SK-N-SH (cell line): ENCODE measurements around the gene CENPN. TPM values are rescaled to one million over a fixed set of nuclear protein-coding genes. Genes with fewer than 3 reads are reported as not detected.

Experiments used
- CTCF ChIA-PET: fragments of 300-600, 350-600 bp; formaldehyde crosslinking; extraction: SDS; loops from one replicate; lab custom pipeline; 2021; lab: Yijun Ruan, JAX
- POLR2A ChIA-PET: fragments of 350-600 bp; sonication (Branson Sonifier 250); formaldehyde crosslinking; extraction: SDS; loops from one replicate; lab custom pipeline; 2020; ENCODE audit warnings: antibody characterized with exemption, inconsistent platforms; lab: Yijun Ruan, JAX
- DNase-seq: peaks from one replicate; pipeline ENCODE4 v3.0.0; 2012
- H2AFZ ChIP-seq: fragments of 200-600 bp; sonication (generic); 2 replicates; pipeline ENCODE4 v1.8.1; 2016; ENCODE audit warnings: antibody characterized with exemption, mild to moderate bottlenecking, low read depth
- H3F3A ChIP-seq: fragments of 200-600 bp; sonication (generic); replicated peaks from 2 replicates; pipeline ENCODE3; 2016; ENCODE audit warnings: antibody characterized with exemption, mild to moderate bottlenecking; ENCODE audit not compliant: insufficient read depth
- H3K27ac ChIP-seq, 2 experiments: fragments of 200-500 bp in 1 of 2; fragments of 200-600 bp in 1 of 2; sonication (Bioruptor generic) in 1 of 2; sonication (generic), shearing (Covaris generic) in 1 of 2; 2 replicates each; pipeline versions ENCODE4 v1.5.1 to v1.6.1; 2014 to 2016; ENCODE audit warnings: low read depth in 2 of 2, inconsistent platforms in 1 of 2, low read length in 1 of 2, mild to moderate bottlenecking in 1 of 2, mixed read lengths in 1 of 2
- H3K27me3 ChIP-seq: fragments of 200-600 bp; sonication (generic), shearing (Covaris generic); 2 replicates; pipeline ENCODE4 v1.6.1; 2016; ENCODE audit warnings: mixed run types; ENCODE audit not compliant: insufficient read depth
- H3K36me3 ChIP-seq, 2 experiments: fragments of 200-500 bp in 1 of 2; fragments of 200-600 bp in 1 of 2; sonication (Bioruptor generic) in 1 of 2; sonication (generic) in 1 of 2; replicated peaks in 1 of 2; 2 replicates each; pipeline versions ENCODE3 to v1.5.1; 2014 to 2016; ENCODE audit warnings: low read length in 1 of 2, mild to moderate bottlenecking in 1 of 2; ENCODE audit not compliant: insufficient read depth in 2 of 2, control insufficient read depth in 1 of 2
- H3K4me1 ChIP-seq, 2 experiments: fragments of 200-500 bp in 1 of 2; fragments of 200-600 bp in 1 of 2; sonication (Bioruptor generic) in 1 of 2; sonication (generic), shearing (Covaris generic) in 1 of 2; 2 replicates each; pipeline versions ENCODE4 v1.5.1 to v1.6.1; 2014 to 2016; ENCODE audit warnings: low read depth in 1 of 2, low read length in 1 of 2, mixed run types in 1 of 2; ENCODE audit not compliant: insufficient read depth in 2 of 2, control insufficient read depth in 1 of 2
- H3K4me2 ChIP-seq: fragments of 200-600 bp; sonication (generic), shearing (Covaris generic); 2 replicates; pipeline ENCODE4 v1.6.1; 2017; ENCODE audit warnings: mixed run types
- H3K4me3 ChIP-seq, 2 experiments: fragments of 200-500 bp in 1 of 2; fragments of 200-600 bp in 1 of 2; sonication (Bioruptor generic) in 1 of 2; sonication (generic), shearing (Covaris generic) in 1 of 2; 2 replicates each; pipeline versions ENCODE4 v1.5.1 to v1.8.1; 2014 to 2016; ENCODE audit warnings: low read depth in 2 of 2, inconsistent platforms in 1 of 2, low read length in 1 of 2, mild to moderate bottlenecking in 1 of 2, mixed read lengths in 1 of 2, moderate library complexity in 1 of 2
- H3K79me2 ChIP-seq: fragments of 200-600 bp; sonication (generic); 2 replicates; pipeline ENCODE4 v1.8.1; 2017; ENCODE audit warnings: mild to moderate bottlenecking; ENCODE audit not compliant: insufficient read depth
- H3K9ac ChIP-seq: fragments of 200-600 bp; sonication (generic); 2 replicates; pipeline ENCODE4 v1.6.1; 2017; ENCODE audit warnings: mixed run types
- H3K9me2 ChIP-seq: fragments of 200-600 bp; sonication (generic); 2 replicates; pipeline ENCODE4 v1.6.1; 2017; ENCODE audit warnings: mixed run types
- H3K9me3 ChIP-seq: fragments of 200-600 bp; sonication (generic); 2 replicates; pipeline ENCODE4 v1.6.1; 2017; ENCODE audit warnings: mixed run types, mild to moderate bottlenecking, moderate library complexity
- H4K20me1 ChIP-seq: fragments of 200-600 bp; sonication (generic); 2 replicates; pipeline ENCODE4 v1.6.1; 2017; ENCODE audit warnings: mild to moderate bottlenecking, mixed run types; ENCODE audit not compliant: insufficient read depth
- EP300 ChIP-seq, 2 experiments: IDR thresholded peaks; 2 replicates each; pipeline versions ENCODE4 v1.4.0 to v1.6.1; 2012; ENCODE audit warnings: borderline replicate concordance in 1 of 2, low read depth in 1 of 2, low read length in 1 of 2
- EZH2phosphoT487 ChIP-seq: fragments of 200-600 bp; sonication (generic); IDR thresholded peaks from 2 replicates; pipeline ENCODE4 v1.6.1; 2017; ENCODE audit warnings: low read depth, mixed run types, mild to moderate bottlenecking, antibody characterized with exemption, moderate library complexity, borderline replicate concordance
- FOXJ3 ChIP-seq: sonication (generic); formaldehyde crosslinking; IDR thresholded peaks from 2 replicates; pipeline ENCODE4 v1.5.1; 2020; ENCODE audit warnings: mild to moderate bottlenecking, missing genetic modification reagents
- GATA2 ChIP-seq: sonication (generic); formaldehyde crosslinking; IDR thresholded peaks from 2 replicates; pipeline ENCODE4 v1.5.0; 2020; ENCODE audit warnings: mild to moderate bottlenecking, missing genetic modification reagents
- JUND ChIP-seq: IDR thresholded peaks from 2 replicates; pipeline ENCODE4 v1.4.0; 2012
- MXI1 ChIP-seq: IDR thresholded peaks from 2 replicates; pipeline ENCODE4 v1.6.1; 2012; ENCODE audit warnings: mild to moderate bottlenecking, low read depth, low read length, improper control_type of control experiment
- NFIC ChIP-seq: IDR thresholded peaks from 2 replicates; pipeline ENCODE4 v1.4.0; 2012; ENCODE audit warnings: borderline replicate concordance
- NRF1 ChIP-seq: IDR thresholded peaks from 2 replicates; pipeline ENCODE4 v1.6.1; 2012; ENCODE audit warnings: low read depth, mild to moderate bottlenecking, low read length
- POLR2AphosphoS5 ChIP-seq: IDR thresholded peaks from 2 replicates; pipeline ENCODE4 v1.6.1; 2012; ENCODE audit warnings: low read depth, low read length
- RFX5 ChIP-seq: IDR thresholded peaks from 2 replicates; pipeline ENCODE4 v1.6.1; 2012; ENCODE audit warnings: mild to moderate bottlenecking, improper control_type of control experiment, low read length
- RXRA ChIP-seq: IDR thresholded peaks from 2 replicates; pipeline ENCODE4 v1.4.0; 2012; ENCODE audit warnings: low read depth, mild to moderate bottlenecking, borderline replicate concordance
- SMC3 ChIP-seq: IDR thresholded peaks from 2 replicates; pipeline ENCODE4 v1.6.1; 2012; ENCODE audit warnings: low read depth, low read length, improper control_type of control experiment
- TAF1 ChIP-seq: IDR thresholded peaks from 2 replicates; pipeline ENCODE4 v1.6.1; 2012; ENCODE audit warnings: low read depth, mild to moderate bottlenecking, low read length, moderate library complexity, borderline replicate concordance
- TCF12 ChIP-seq: IDR thresholded peaks from 2 replicates; pipeline ENCODE4 v1.4.0; 2012
- TEAD4 ChIP-seq: IDR thresholded peaks from 2 replicates; pipeline ENCODE4 v1.4.0; 2012; ENCODE audit warnings: mild to moderate bottlenecking, borderline replicate concordance; ENCODE audit not compliant: insufficient read depth
- WGBS: methylation state at CpG from one replicate; pipeline ENCODE4 v1.1.6; 2017; ENCODE audit warnings: low lambda C conversion rate; 5-methylcytosine and 5-hydroxymethylcytosine counted together
- polyA plus RNA-seq, 3 experiments: library from polyadenylated mRNA; depleted of rRNA; stranded (reverse); fragments of >200 nt; gene quantifications; 2 replicates each; pipeline ENCODE4 v1.2.3, GENCODE V29; 2012
- TF ChIP-seq, protein P1 (sequence below): IDR thresholded peaks from 2 replicates; pipeline ENCODE4; 2012
- TF ChIP-seq, protein P2 (sequence below): IDR thresholded peaks from 2 replicates; pipeline ENCODE4 v1.4.0; 2012; ENCODE audit warnings: low read depth, borderline replicate concordance
- TF ChIP-seq, protein P3 (sequence below): fragments of 150-350 bp; IDR thresholded peaks from 2 replicates; pipeline ENCODE4 v1.6.1; 2017; ENCODE audit warnings: antibody characterized with exemption, low read length, low read depth, borderline replicate concordance
- TF ChIP-seq, protein P4 (sequence below): IDR thresholded peaks from 2 replicates; pipeline ENCODE4 v1.6.1; 2012; ENCODE audit warnings: mild to moderate bottlenecking, low read depth, low read length, moderate library complexity

Gene CENPN
- polyA plus RNA-seq, 1 of the 3 experiments (the other 2 are of a cell fraction), result 35.3 TPM

DNA sequence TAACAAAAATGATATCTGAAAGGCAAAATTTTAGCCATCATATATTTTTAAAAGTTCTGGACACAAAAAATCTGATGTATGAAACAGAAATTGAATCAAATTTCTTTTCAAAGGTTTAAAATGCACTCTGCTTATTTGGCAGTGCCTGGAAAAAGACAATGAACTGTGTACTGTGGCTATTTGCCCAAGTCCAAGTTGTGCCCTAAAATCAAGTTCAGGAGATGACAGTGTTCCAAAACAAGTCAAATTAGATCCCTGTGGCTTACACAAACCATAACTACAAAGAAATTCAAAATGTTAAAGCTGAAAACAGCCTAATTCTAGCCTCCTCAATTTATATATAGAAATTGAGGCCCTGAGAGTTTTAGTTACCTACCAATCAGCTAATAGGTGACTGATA, 25.9 kb upstream of the CENPN start:
- no peaks in the 10 kb centered on the region for H3K27me3 ChIP-seq
- H3K79me2 ChIP-seq, result peaks cover 43% of the 10 kb centered on the region
- no peaks in the 10 kb centered on the region for H4K20me1 ChIP-seq
- H3K4me2 ChIP-seq, result no peak overlapping the region
- ChIA-PET CTCF (interaction anchor here (0.8 to 2.1 kb wide), 2 partner anchors 24 to 55 kb away, joined by 3 to 10 read pairs; partner anchors contain the start of gene ATMIN), POLR2A (no interaction called here)
- H3K27ac ChIP-seq, result no peak overlapping the region
- H3F3A ChIP-seq, result no peaks in the 10 kb centered on the region
- no peaks in the 10 kb centered on the region for H3K9me2 ChIP-seq
- no peak overlapping the region for H3K9ac ChIP-seq
- TF ChIP-seq POLR2AphosphoS5 (no peak), NFIC (no peak), GATA2 (CRISPR knock-in tag) (no peak), MXI1 (no peak), TEAD4 (no peak), TAF1 (no peak), JUND (no peak), NRF1 (no peak), SMC3 (no peak), EZH2phosphoT487 (no peak)
- TF ChIP-seq, protein P1, sequence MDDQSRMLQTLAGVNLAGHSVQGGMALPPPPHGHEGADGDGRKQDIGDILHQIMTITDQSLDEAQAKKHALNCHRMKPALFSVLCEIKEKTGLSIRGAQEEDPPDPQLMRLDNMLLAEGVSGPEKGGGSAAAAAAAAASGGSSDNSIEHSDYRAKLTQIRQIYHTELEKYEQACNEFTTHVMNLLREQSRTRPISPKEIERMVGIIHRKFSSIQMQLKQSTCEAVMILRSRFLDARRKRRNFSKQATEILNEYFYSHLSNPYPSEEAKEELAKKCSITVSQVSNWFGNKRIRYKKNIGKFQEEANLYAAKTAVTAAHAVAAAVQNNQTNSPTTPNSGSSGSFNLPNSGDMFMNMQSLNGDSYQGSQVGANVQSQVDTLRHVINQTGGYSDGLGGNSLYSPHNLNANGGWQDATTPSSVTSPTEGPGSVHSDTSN, result no peak
- TF ChIP-seq, protein P2, sequence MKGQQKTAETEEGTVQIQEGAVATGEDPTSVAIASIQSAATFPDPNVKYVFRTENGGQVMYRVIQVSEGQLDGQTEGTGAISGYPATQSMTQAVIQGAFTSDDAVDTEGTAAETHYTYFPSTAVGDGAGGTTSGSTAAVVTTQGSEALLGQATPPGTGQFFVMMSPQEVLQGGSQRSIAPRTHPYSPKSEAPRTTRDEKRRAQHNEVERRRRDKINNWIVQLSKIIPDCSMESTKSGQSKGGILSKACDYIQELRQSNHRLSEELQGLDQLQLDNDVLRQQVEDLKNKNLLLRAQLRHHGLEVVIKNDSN, result no peak
- H3K9me3 ChIP-seq, result no peaks in the 10 kb centered on the region
- H3K4me3 ChIP-seq, result no peak overlapping the region
- peaks cover 3 to 13% of the 10 kb centered on the region in 2 experiments for H3K36me3 ChIP-seq
- DNase-seq, result no peak
- H3K4me1 ChIP-seq, result no peaks in the 10 kb centered on the region
- H2AFZ ChIP-seq, result no peak overlapping the region

DNA sequence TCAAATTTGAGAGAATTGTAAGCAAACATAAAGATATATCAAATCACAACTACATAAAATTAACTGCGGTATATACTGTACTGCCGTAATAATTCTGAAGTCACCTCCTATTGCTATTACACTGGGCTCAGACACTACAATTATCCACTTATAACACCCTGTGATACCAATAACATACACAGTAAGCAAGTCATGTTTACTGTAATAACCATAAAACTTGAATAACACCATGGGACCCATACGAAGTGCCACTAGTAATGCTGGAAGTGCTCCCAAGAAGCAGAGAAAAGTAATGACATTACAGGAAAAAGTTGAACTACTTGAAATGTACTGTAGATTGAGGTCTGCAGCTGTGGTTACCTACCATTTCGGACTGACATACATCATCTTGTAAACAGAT, 24.4 kb upstream of the CENPN start:
- 72% methylated on average over 4 of the region's 4 CpGs for WGBS
- no peak overlapping the region for H2AFZ ChIP-seq
- no peaks in the 10 kb centered on the region for H3F3A ChIP-seq
- H3K9ac ChIP-seq, result no peak overlapping the region
- peaks cover 0 to 13% of the 10 kb centered on the region in 2 experiments for H3K36me3 ChIP-seq
- no peak overlapping the region for H3K27ac ChIP-seq
- no peak overlapping the region for H3K4me3 ChIP-seq
- no peaks in the 10 kb centered on the region for H3K9me2 ChIP-seq
- no peaks in the 10 kb centered on the region for H3K27me3 ChIP-seq
- ChIA-PET CTCF (interaction anchor here (2.0 to 2.1 kb wide), 2 partner anchors 8 to 22 kb away, joined by 10 to 13 read pairs; no protein-coding TSS in a partner anchor), POLR2A (no interaction called here)
- no peak for DNase-seq
- peaks cover 0 to 2% of the 10 kb centered on the region in 2 experiments; a peak in 1 of 4 replicates for H3K4me1 ChIP-seq
- TF ChIP-seq GATA2 (CRISPR knock-in tag) (no peak), FOXJ3 (CRISPR knock-in tag) (no peak), RXRA (no peak), RFX5 (no peak), TCF12 (no peak), EP300 (IDR thresholded peaks at IDR 0.05; ENCODE audit: borderline replicate concordance in 1 of 2, low read depth in 1 of 2, low read length in 1 of 2) (no peak)
- TF ChIP-seq, protein P3, sequence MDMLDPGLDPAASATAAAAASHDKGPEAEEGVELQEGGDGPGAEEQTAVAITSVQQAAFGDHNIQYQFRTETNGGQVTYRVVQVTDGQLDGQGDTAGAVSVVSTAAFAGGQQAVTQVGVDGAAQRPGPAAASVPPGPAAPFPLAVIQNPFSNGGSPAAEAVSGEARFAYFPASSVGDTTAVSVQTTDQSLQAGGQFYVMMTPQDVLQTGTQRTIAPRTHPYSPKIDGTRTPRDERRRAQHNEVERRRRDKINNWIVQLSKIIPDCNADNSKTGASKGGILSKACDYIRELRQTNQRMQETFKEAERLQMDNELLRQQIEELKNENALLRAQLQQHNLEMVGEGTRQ, result no peak
- TF ChIP-seq, protein P4, sequence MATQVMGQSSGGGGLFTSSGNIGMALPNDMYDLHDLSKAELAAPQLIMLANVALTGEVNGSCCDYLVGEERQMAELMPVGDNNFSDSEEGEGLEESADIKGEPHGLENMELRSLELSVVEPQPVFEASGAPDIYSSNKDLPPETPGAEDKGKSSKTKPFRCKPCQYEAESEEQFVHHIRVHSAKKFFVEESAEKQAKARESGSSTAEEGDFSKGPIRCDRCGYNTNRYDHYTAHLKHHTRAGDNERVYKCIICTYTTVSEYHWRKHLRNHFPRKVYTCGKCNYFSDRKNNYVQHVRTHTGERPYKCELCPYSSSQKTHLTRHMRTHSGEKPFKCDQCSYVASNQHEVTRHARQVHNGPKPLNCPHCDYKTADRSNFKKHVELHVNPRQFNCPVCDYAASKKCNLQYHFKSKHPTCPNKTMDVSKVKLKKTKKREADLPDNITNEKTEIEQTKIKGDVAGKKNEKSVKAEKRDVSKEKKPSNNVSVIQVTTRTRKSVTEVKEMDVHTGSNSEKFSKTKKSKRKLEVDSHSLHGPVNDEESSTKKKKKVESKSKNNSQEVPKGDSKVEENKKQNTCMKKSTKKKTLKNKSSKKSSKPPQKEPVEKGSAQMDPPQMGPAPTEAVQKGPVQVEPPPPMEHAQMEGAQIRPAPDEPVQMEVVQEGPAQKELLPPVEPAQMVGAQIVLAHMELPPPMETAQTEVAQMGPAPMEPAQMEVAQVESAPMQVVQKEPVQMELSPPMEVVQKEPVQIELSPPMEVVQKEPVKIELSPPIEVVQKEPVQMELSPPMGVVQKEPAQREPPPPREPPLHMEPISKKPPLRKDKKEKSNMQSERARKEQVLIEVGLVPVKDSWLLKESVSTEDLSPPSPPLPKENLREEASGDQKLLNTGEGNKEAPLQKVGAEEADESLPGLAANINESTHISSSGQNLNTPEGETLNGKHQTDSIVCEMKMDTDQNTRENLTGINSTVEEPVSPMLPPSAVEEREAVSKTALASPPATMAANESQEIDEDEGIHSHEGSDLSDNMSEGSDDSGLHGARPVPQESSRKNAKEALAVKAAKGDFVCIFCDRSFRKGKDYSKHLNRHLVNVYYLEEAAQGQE, result no peak
- H4K20me1 ChIP-seq, result no peaks in the 10 kb centered on the region
- no peak overlapping the region for H3K4me2 ChIP-seq
- peaks cover 57% of the 10 kb centered on the region for H3K79me2 ChIP-seq
- no peaks in the 10 kb centered on the region for H3K9me3 ChIP-seq
